ENCODE results near the gene ARMC12.
A peak's percentile ranks its signal among the peaks of the same experiment; 100 is the strongest.

Gene ARMC12

GRCh38 chr6:35769211-35769610 is 32.4 kb downstream of the ARMC12 start:
- Mint-ChIP-seq H3K36me3 (ENCODE audit: low read depth) (no peaks in the 10 kb centered on the region), H3K27ac (no peak overlapping the region), H3K4me1 (ENCODE audit: low read depth) (no peaks in the 10 kb centered on the region), H3K9me3 (no peaks in the 10 kb centered on the region), H3K27me3 (peaks cover 13% of the 10 kb centered on the region), H3K4me3 (no peak overlapping the region)

GRCh38 chr6:35771343-35771627 is 34.5 kb downstream of the ARMC12 start:
- H3K27me3 Mint-ChIP-seq: peaks cover 13% of the 10 kb centered on the region
- H3K4me3 Mint-ChIP-seq: no peak overlapping the region
- no peak overlapping the region for H3K27ac Mint-ChIP-seq

GRCh38 chr6:35774116-35774794 is 37.4 kb downstream of the ARMC12 start:
- Mint-ChIP-seq H3K27me3 (peaks cover 23% of the 10 kb centered on the region), H3K4me3 (no peak overlapping the region), H3K9me3 (no peaks in the 10 kb centered on the region), H3K4me1 (ENCODE audit: low read depth) (peaks cover 7% of the 10 kb centered on the region), H3K36me3 (ENCODE audit: low read depth) (no peaks in the 10 kb centered on the region), H3K27ac (no peak overlapping the region)

More at GRCh38 chr6:35771343-35771627, 34.5 kb downstream of the ARMC12 start:
- H3K4me1 Mint-ChIP-seq (ENCODE audit: low read depth): peaks cover 3% of the 10 kb centered on the region
- no peaks in the 10 kb centered on the region for H3K36me3 Mint-ChIP-seq (ENCODE audit: low read depth)
- no peaks in the 10 kb centered on the region for H3K9me3 Mint-ChIP-seq

- Mint-ChIP-seq H3K4me3 (no peak overlapping the region), H3K27me3 (peaks cover 23% of the 10 kb centered on the region), H3K4me1 (ENCODE audit: low read depth) (peaks cover 7% of the 10 kb centered on the region), H3K27ac (no peak overlapping the region), H3K9me3 (no peaks in the 10 kb centered on the region), H3K36me3 (ENCODE audit: low read depth) (no peaks in the 10 kb centered on the region)
These were observed 38.2 kb downstream of the ARMC12 start for GRCh38 chr6:35775031-35775430.

GRCh38 chr6:35776364-35777215 is 39.8 kb downstream of the ARMC12 start, which contains the start of gene CLPSL2:
Gene CLPSL2 (plus strand): TSS chr6:35776598. CDS start chr6:35776619, 21 bp downstream.
- no peak within 1 kb of the TSS for H3K27ac Mint-ChIP-seq

GRCh38 chr6:35777356-35778102 is 40.7 kb downstream of the ARMC12 start:
- Mint-ChIP-seq H3K4me1 (ENCODE audit: low read depth) (peaks cover 7% of the 10 kb centered on the region), H3K4me3 (peak overlapping the region; percentile 33), H3K9me3 (no peaks in the 10 kb centered on the region), H3K27ac (no peak overlapping the region), H3K36me3 (ENCODE audit: low read depth) (no peaks in the 10 kb centered on the region), H3K27me3 (peaks cover 28% of the 10 kb centered on the region)

More at GRCh38 chr6:35776364-35777215, 39.8 kb downstream of the ARMC12 start, which contains the start of gene CLPSL2:
- Mint-ChIP-seq H3K9me3 (no peaks in the 10 kb centered on the region), H3K36me3 (ENCODE audit: low read depth) (no peaks in the 10 kb centered on the region), H3K4me3 (peak within 1 kb of the TSS; percentile 72), H3K27me3 (peaks cover 28% of the 10 kb centered on the region), H3K4me1 (ENCODE audit: low read depth) (peaks cover 7% of the 10 kb centered on the region)

- H3K36me3 Mint-ChIP-seq (ENCODE audit: low read depth): no peaks in the 10 kb centered on the region
- H3K4me3 Mint-ChIP-seq: no peak overlapping the region
- peaks cover 28% of the 10 kb centered on the region for H3K27me3 Mint-ChIP-seq
- H3K4me1 Mint-ChIP-seq (ENCODE audit: low read depth): peaks cover 7% of the 10 kb centered on the region
- no peaks in the 10 kb centered on the region for H3K9me3 Mint-ChIP-seq
- no peak overlapping the region for H3K27ac Mint-ChIP-seq
These were observed 41.6 kb downstream of the ARMC12 start for GRCh38 chr6:35778437-35778836.

- H3K27me3 Mint-ChIP-seq: peaks cover 32% of the 10 kb centered on the region
These were observed 43.9 kb downstream of the ARMC12 start, which contains the start of gene CLPSL1 for GRCh38 chr6:35780719-35781118. Gene CLPSL1 (plus strand): TSS chr6:35781019. CDS start chr6:35781111, 92 bp downstream.

GRCh38 chr6:35781290-35781689 is 44.5 kb downstream of the ARMC12 start:
- Mint-ChIP-seq H3K4me3 (no peak overlapping the region), H3K27ac (no peak overlapping the region), H3K36me3 (ENCODE audit: low read depth) (no peaks in the 10 kb centered on the region), H3K27me3 (peaks cover 31% of the 10 kb centered on the region), H3K9me3 (no peaks in the 10 kb centered on the region), H3K4me1 (ENCODE audit: low read depth) (peaks cover 3% of the 10 kb centered on the region)

More at GRCh38 chr6:35780719-35781118, 43.9 kb downstream of the ARMC12 start, which contains the start of gene CLPSL1:
- Mint-ChIP-seq H3K4me1 (ENCODE audit: low read depth) (peaks cover 5% of the 10 kb centered on the region), H3K27ac (no peak within 1 kb of the TSS), H3K36me3 (ENCODE audit: low read depth) (no peaks in the 10 kb centered on the region), H3K4me3 (no peak within 1 kb of the TSS), H3K9me3 (no peaks in the 10 kb centered on the region)

GRCh38 chr6:35782424-35782823 is 45.6 kb downstream of the ARMC12 start:
- H3K4me1 Mint-ChIP-seq (ENCODE audit: low read depth): no peaks in the 10 kb centered on the region
- no peak overlapping the region for H3K27ac Mint-ChIP-seq
- H3K36me3 Mint-ChIP-seq (ENCODE audit: low read depth): no peaks in the 10 kb centered on the region
- no peak overlapping the region for H3K4me3 Mint-ChIP-seq
- peaks cover 37% of the 10 kb centered on the region for H3K27me3 Mint-ChIP-seq
- H3K9me3 Mint-ChIP-seq: no peaks in the 10 kb centered on the region

- Mint-ChIP-seq H3K4me3 (no peak overlapping the region), H3K27ac (no peak overlapping the region), H3K4me1 (ENCODE audit: low read depth) (no peaks in the 10 kb centered on the region), H3K9me3 (no peaks in the 10 kb centered on the region), H3K27me3 (peaks cover 43% of the 10 kb centered on the region), H3K36me3 (ENCODE audit: low read depth) (no peaks in the 10 kb centered on the region)
These were observed 47.4 kb downstream of the ARMC12 start for GRCh38 chr6:35784200-35784599.

GRCh38 chr6:35786272-35786671 is 49.4 kb downstream of the ARMC12 start:
- Mint-ChIP-seq H3K4me3 (no peak overlapping the region), H3K27me3 (peaks cover 49% of the 10 kb centered on the region), H3K27ac (no peak overlapping the region), H3K9me3 (no peaks in the 10 kb centered on the region), H3K36me3 (ENCODE audit: low read depth) (no peaks in the 10 kb centered on the region), H3K4me1 (ENCODE audit: low read depth) (no peaks in the 10 kb centered on the region)

GRCh38 chr6:35786810-35787209 is 50.0 kb downstream of the ARMC12 start:
- H3K4me3 Mint-ChIP-seq: no peak overlapping the region
- no peak overlapping the region for H3K27ac Mint-ChIP-seq
- no peaks in the 10 kb centered on the region for H3K36me3 Mint-ChIP-seq (ENCODE audit: low read depth)
- H3K9me3 Mint-ChIP-seq: no peaks in the 10 kb centered on the region
- peaks cover 46% of the 10 kb centered on the region for H3K27me3 Mint-ChIP-seq
- H3K4me1 Mint-ChIP-seq (ENCODE audit: low read depth): no peaks in the 10 kb centered on the region

GRCh38 chr6:35787266-35788218 is 50.7 kb downstream of the ARMC12 start:
- no peaks in the 10 kb centered on the region for H3K9me3 Mint-ChIP-seq
- no peaks in the 10 kb centered on the region for H3K36me3 Mint-ChIP-seq (ENCODE audit: low read depth)
- peaks cover 46% of the 10 kb centered on the region for H3K27me3 Mint-ChIP-seq
- H3K27ac Mint-ChIP-seq: no peak overlapping the region
- no peak overlapping the region for H3K4me3 Mint-ChIP-seq
- H3K4me1 Mint-ChIP-seq (ENCODE audit: low read depth): no peaks in the 10 kb centered on the region
